Natural killer cell (primary cell): ENCODE measurements around the gene NKX6-1. TPM values are rescaled to one million over a fixed set of nuclear protein-coding genes. Genes with fewer than 3 reads are reported as not detected.

ENCODE experiments used
- ATAC-seq, 3 donors: fragments of 150-1000 bp in 2 of 3; fragments of 200-7000 bp in 1 of 3; cut with Tn5 transposase; 1 replicate in 1 of 3; 2 replicates in 2 of 3; pipeline ENCODE4 v1.10.0; 2021; ENCODE audit warnings: mild to moderate bottlenecking in 2 of 3, moderate library complexity in 2 of 3
- DNase-seq, 2 donors: peaks; one replicate each; pipeline versions ENCODE4 v3.0.0 to v3.0.0-alpha.2; 2013 to 2021; ENCODE audit warnings: mixed read lengths in 1 of 2
- H3K27ac ChIP-seq: one replicate; pipeline ENCODE4 v1.5.1; 2013; ENCODE audit warnings: mild to moderate bottlenecking, low read length
- H3K27me3 ChIP-seq: one replicate; pipeline ENCODE4 v1.6.1; 2013; ENCODE audit warnings: low read length; ENCODE audit not compliant: control insufficient read depth, insufficient read depth
- H3K36me3 ChIP-seq: one replicate; pipeline ENCODE4 v1.6.1; 2013; ENCODE audit warnings: low read length; ENCODE audit not compliant: control insufficient read depth, insufficient read depth
- H3K4me1 ChIP-seq: one replicate; pipeline ENCODE4 v1.6.1; 2013; ENCODE audit warnings: low read length; ENCODE audit not compliant: control insufficient read depth, insufficient read depth
- H3K4me3 ChIP-seq: one replicate; pipeline ENCODE4 v1.5.1; 2013; ENCODE audit warnings: low read length
- H3K9me3 ChIP-seq: one replicate; pipeline ENCODE4 v1.6.1; 2013; ENCODE audit warnings: low read length; ENCODE audit not compliant: control insufficient read depth, insufficient read depth
- H3K27ac Mint-ChIP-seq, 2 donors: one replicate each; pipeline ENCODE4 v1.8.0; 2022; ENCODE audit warnings: mild to moderate bottlenecking in 2 of 2, mixed read lengths in 2 of 2, moderate library complexity in 1 of 2
- H3K27me3 Mint-ChIP-seq, 2 donors: one replicate each; pipeline ENCODE4 v1.8.0; 2022; ENCODE audit warnings: low read depth in 2 of 2, mixed read lengths in 2 of 2
- H3K36me3 Mint-ChIP-seq: one replicate; pipeline ENCODE4 v1.8.0; 2022; ENCODE audit warnings: mixed read lengths
- H3K4me1 Mint-ChIP-seq, 2 donors: one replicate each; pipeline ENCODE4 v1.8.0; 2022; ENCODE audit warnings: mixed read lengths in 2 of 2
- H3K4me3 Mint-ChIP-seq: one replicate; pipeline ENCODE4 v1.8.0; 2022; ENCODE audit warnings: mild to moderate bottlenecking, moderate library complexity, mixed read lengths
- H3K9me3 Mint-ChIP-seq, 2 donors: one replicate each; pipeline ENCODE4 v1.8.0; 2022; ENCODE audit warnings: mixed read lengths in 2 of 2
- WGBS: methylation state at CpG from one replicate; pipeline ENCODE4 v1.1.7; 2013; ENCODE audit warnings: missing lambda C conversion rate; ENCODE audit not compliant: insufficient coverage; 5-methylcytosine and 5-hydroxymethylcytosine counted together
- intact Hi-C: fragments of 100-400 bp; cut with micrococcal nuclease; formaldehyde crosslinking; loops from one replicate; pipeline ENCODE4 v1.14.2; 2022
- total RNA-seq, 4 donors: library from RNA; stranded (reverse); fragments of 120-200 nt in 1 of 4; gene quantifications; one replicate each; pipeline versions ENCODE4 v1.2.3 to v1.2.4, GENCODE V29; 2013 to 2022
- TF ChIP-seq, protein P1 (sequence below): fragments of 200-600 bp; IDR thresholded peaks from one replicate; pipeline ENCODE4 v1.8.0; 2022; ENCODE audit warnings: antibody characterized with exemption

NKX6-1 gene
- total RNA-seq, 3 donors from 2014 or later (not counting 1 experiment from before 2014, with no cell fraction given): not detected

DNA sequence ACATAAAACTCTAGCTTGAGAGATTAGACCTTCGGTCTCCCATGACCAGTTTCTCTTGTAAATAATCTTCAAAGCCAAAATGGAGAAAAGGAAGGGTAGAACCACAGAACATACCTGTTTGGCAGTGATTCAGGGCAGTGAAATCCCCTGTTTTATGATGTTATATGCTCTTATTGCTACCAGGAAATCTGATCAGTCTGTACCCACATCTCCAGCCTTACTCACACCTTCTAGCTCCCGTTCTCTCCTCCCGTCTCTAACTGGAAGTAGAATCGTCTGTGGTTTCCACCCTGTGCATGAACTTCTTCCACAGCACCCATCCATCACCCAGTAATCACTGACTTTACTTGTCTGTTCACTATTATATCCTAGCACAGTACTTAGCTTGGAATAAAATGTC is 42.9 kb downstream of the NKX6-1 start:
- Mint-ChIP-seq H3K9me3 (peaks cover 5 to 8% of the 10 kb centered on the region in 2 donors), H3K36me3 (no peaks in the 10 kb centered on the region), H3K4me3 (no peak overlapping the region), H3K27me3 (no peaks in the 10 kb centered on the region), H3K27ac (no peak overlapping the region), H3K4me1 (no peaks in the 10 kb centered on the region)
- intact Hi-C loops: no loop called here
- Histone ChIP-seq H3K4me3 (no peak overlapping the region), H3K36me3 (no peaks in the 10 kb centered on the region), H3K27me3 (no peaks in the 10 kb centered on the region), H3K4me1 (no peaks in the 10 kb centered on the region), H3K9me3 (no peaks in the 10 kb centered on the region), H3K27ac (no peak overlapping the region)
- TF ChIP-seq, protein P1, sequence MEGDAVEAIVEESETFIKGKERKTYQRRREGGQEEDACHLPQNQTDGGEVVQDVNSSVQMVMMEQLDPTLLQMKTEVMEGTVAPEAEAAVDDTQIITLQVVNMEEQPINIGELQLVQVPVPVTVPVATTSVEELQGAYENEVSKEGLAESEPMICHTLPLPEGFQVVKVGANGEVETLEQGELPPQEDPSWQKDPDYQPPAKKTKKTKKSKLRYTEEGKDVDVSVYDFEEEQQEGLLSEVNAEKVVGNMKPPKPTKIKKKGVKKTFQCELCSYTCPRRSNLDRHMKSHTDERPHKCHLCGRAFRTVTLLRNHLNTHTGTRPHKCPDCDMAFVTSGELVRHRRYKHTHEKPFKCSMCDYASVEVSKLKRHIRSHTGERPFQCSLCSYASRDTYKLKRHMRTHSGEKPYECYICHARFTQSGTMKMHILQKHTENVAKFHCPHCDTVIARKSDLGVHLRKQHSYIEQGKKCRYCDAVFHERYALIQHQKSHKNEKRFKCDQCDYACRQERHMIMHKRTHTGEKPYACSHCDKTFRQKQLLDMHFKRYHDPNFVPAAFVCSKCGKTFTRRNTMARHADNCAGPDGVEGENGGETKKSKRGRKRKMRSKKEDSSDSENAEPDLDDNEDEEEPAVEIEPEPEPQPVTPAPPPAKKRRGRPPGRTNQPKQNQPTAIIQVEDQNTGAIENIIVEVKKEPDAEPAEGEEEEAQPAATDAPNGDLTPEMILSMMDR: no peak
- DNase-seq: no peak
- ATAC-seq: no peak
- WGBS: 73% methylated on average over 4 of the region's 4 CpGs

DNA sequence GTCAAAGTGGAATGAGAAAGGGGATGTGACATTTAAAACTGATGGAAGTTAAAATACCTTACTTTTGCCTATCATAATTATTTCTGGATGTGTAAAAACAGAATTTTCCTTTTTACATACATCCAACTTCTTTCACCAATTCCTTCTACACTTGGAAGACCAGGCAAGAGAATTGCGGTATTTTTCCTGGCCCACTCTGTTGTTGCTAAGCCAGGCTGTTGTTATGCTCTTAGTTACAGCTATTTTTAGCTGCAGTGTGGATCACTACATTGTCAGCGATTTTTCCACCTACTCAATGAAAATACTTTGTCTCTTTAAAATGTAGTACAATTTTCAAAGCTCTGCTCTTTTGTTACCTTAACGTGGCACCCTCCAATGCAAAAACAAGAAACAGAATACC is 43.4 kb downstream of the NKX6-1 start:
- H3K4me3 Mint-ChIP-seq: no peak overlapping the region
- TF ChIP-seq, protein P1: no peak
- Histone ChIP-seq H3K36me3 (no peaks in the 10 kb centered on the region), H3K27me3 (no peaks in the 10 kb centered on the region), H3K9me3 (no peaks in the 10 kb centered on the region), H3K4me3 (no peak overlapping the region), H3K4me1 (no peaks in the 10 kb centered on the region), H3K27ac (no peak overlapping the region)
- 77% methylated on average over 3 of the region's 3 CpGs for WGBS
- no peaks in the 10 kb centered on the region for H3K27me3 Mint-ChIP-seq
- H3K27ac Mint-ChIP-seq: no peak overlapping the region
- H3K9me3 Mint-ChIP-seq: peaks cover 2 to 7% of the 10 kb centered on the region in 2 donors
- ATAC-seq (no peak), DNase-seq (no peak)
- intact Hi-C loops: no loop called here
- no peaks in the 10 kb centered on the region for H3K36me3 Mint-ChIP-seq
- no peaks in the 10 kb centered on the region for H3K4me1 Mint-ChIP-seq

GRCh38 chr4:84451546-84451945 is 47.5 kb downstream of the NKX6-1 start:
- H3K36me3 Mint-ChIP-seq: no peaks in the 10 kb centered on the region

GRCh38 chr4:84443523-84443922 is 55.6 kb downstream of the NKX6-1 start:
- Histone ChIP-seq H3K4me3 (no peak overlapping the region), H3K27me3 (no peaks in the 10 kb centered on the region), H3K27ac (no peak overlapping the region), H3K36me3 (no peaks in the 10 kb centered on the region), H3K4me1 (no peaks in the 10 kb centered on the region), H3K9me3 (no peaks in the 10 kb centered on the region)
- ATAC-seq (no peak), DNase-seq (no peak)
- Mint-ChIP-seq H3K36me3 (no peaks in the 10 kb centered on the region), H3K27ac (no peak overlapping the region), H3K4me3 (no peak overlapping the region), H3K27me3 (no peaks in the 10 kb centered on the region), H3K4me1 (no peaks in the 10 kb centered on the region), H3K9me3 (peaks cover 3 to 4% of the 10 kb centered on the region in 2 donors)
- WGBS: 93% methylated on average over 4 of the region's 5 CpGs
- TF ChIP-seq, protein P1: no peak
- intact Hi-C loops: no loop called here

More at GRCh38 chr4:84451546-84451945, 47.5 kb downstream of the NKX6-1 start:
- ATAC-seq: no peak
- WGBS: 31% methylated on average over 3 of the region's 3 CpGs
- H3K36me3 ChIP-seq: no peaks in the 10 kb centered on the region
- Mint-ChIP-seq H3K4me1 (no peaks in the 10 kb centered on the region), H3K27ac (no peak overlapping the region), H3K27me3 (no peaks in the 10 kb centered on the region), H3K9me3 (peaks cover 0 to 2% of the 10 kb centered on the region in 2 donors), H3K4me3 (no peak overlapping the region)
- no peak for DNase-seq
- H3K4me1 ChIP-seq: no peaks in the 10 kb centered on the region
- intact Hi-C loops: no loop called here
- no peak overlapping the region for H3K4me3 ChIP-seq
- H3K27ac ChIP-seq: no peak overlapping the region
- no peaks in the 10 kb centered on the region for H3K27me3 ChIP-seq
- TF ChIP-seq, protein P1: no peak
- H3K9me3 ChIP-seq: no peaks in the 10 kb centered on the region
